ENCODE data around the gene SEMA3B. TPM values are rescaled to one million over a fixed set of nuclear protein-coding genes. Genes with fewer than 3 reads are reported as not detected.

Gene SEMA3B
- total RNA-seq, 1 experiment from 2014 or later, result 7.3 TPM

DNA sequence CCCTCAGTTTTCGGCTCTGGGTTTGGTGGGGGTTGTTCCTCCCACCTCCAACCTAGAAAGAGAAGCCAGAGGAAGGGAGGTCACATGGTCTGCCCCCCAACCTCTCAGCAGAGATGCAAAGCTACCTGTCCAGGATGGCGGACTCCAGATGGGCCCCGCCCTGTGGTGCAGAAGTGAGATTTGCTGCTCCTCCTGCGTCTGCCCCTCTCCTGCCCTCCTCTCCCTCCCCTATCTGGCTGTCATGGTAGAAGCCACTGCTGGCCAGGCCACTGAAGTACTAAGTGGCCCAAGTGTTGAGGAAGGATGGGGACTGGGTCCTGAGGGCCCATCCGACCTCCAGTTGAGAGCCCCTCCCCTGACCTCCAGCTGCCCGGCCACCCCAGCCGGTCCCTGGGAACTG is 2.1 kb upstream of the SEMA3B start:
- no peak for ATAC-seq
- H3K27me3 Mint-ChIP-seq (ENCODE audit: low read depth), result no peaks in the 10 kb centered on the region; the same call in none of the 2 replicates
- no peak overlapping the region for H3K27ac Mint-ChIP-seq

GRCh38 chr3:50267280-50267913 is 1.6 kb upstream of the SEMA3B start:
- ChIA-PET POLR2A (interaction anchor here (0.5 to 1.8 kb wide), 4 partner anchors 21 to 54 kb away, joined by 4 to 6 read pairs (median 5); no protein-coding TSS in a partner anchor), CTCF (interaction anchor here (0.6 to 12.5 kb wide), 14 partner anchors 8 to 102 kb away, joined by 3 to 145 read pairs (median 4); partner anchors contain the start of genes GNAT1 and HYAL2)
- ATAC-seq, result no peak
- no peaks in the 10 kb centered on the region for H3K9me3 Mint-ChIP-seq
- H3K27me3 Mint-ChIP-seq (ENCODE audit: low read depth), result no peaks in the 10 kb centered on the region; the same call in none of the 2 replicates
- peaks cover 51% of the 10 kb centered on the region for H3K4me1 Mint-ChIP-seq
- no peak for TF ChIP-seq ATF1 (CRISPR knock-in tag; IDR thresholded peaks at IDR 0.05)
- TF ChIP-seq NR2C2 (CRISPR knock-in tag; IDR thresholded peaks at IDR 0.05), result no peak
- no peak for TF ChIP-seq GTF2I (CRISPR knock-in tag; conservative IDR thresholded peaks at IDR 0.05)
- no peak for TF ChIP-seq JUN (CRISPR knock-in tag; IDR thresholded peaks at IDR 0.05)
- no peak for TF ChIP-seq ZNF121 (CRISPR knock-in tag; IDR thresholded peaks at IDR 0.05)
- no peak for TF ChIP-seq SP1 (CRISPR knock-in tag; conservative IDR thresholded peaks at IDR 0.05)
- TF ChIP-seq E2F5 (CRISPR knock-in tag; IDR thresholded peaks at IDR 0.05), result no peak
- no peak for TF ChIP-seq ZNF138 (CRISPR knock-in tag; conservative IDR thresholded peaks at IDR 0.05)
- TF ChIP-seq NR1H2 (CRISPR knock-in tag; IDR thresholded peaks at IDR 0.05), result no peak
- TF ChIP-seq SMAD4 (CRISPR knock-in tag; IDR thresholded peaks at IDR 0.05), result no peak
- TF ChIP-seq PRRX2 (CRISPR knock-in tag; IDR thresholded peaks at IDR 0.05), result no peak
- no peak for TF ChIP-seq MLX (CRISPR knock-in tag; IDR thresholded peaks at IDR 0.05)
- no peak for TF ChIP-seq EMX1 (CRISPR knock-in tag; IDR thresholded peaks at IDR 0.05)
- peak; percentile 52 for DNase-seq (ENCODE audit: low spot score)
- no peak overlapping the region for H3K27ac Mint-ChIP-seq
- no peaks in the 10 kb centered on the region for H3K36me3 Mint-ChIP-seq
- peak overlapping the region; percentile 24; the same call in 1 of the 2 replicates for H3K4me3 Mint-ChIP-seq

More for the DNA sequence above, 2.1 kb upstream of the SEMA3B start:
- no peak for DNase-seq (ENCODE audit: low spot score)
- peaks cover 51% of the 10 kb centered on the region for H3K4me1 Mint-ChIP-seq
- CTCF ChIA-PET, result interaction anchor here (0.6 to 12.5 kb wide), 12 partner anchors 7 to 101 kb away, joined by 3 to 145 read pairs (median 4); partner anchors contain the start of genes GNAT1 and HYAL2
- no peaks in the 10 kb centered on the region for H3K9me3 Mint-ChIP-seq
- H3K36me3 Mint-ChIP-seq, result no peaks in the 10 kb centered on the region
- POLR2A ChIA-PET, result interaction anchor here (1.5 to 1.8 kb wide), 2 partner anchors 25 to 55 kb away, joined by 5 to 6 read pairs; no protein-coding TSS in a partner anchor
- H3K4me3 Mint-ChIP-seq, result no peak overlapping the region
- no peak for TF ChIP-seq ETV6 (CRISPR knock-in tag; IDR thresholded peaks at IDR 0.05)
- peak; percentile 32; the same call in 1 of the 2 replicates for TF ChIP-seq USF2 (CRISPR knock-in tag; IDR thresholded peaks at IDR 0.05)
- no peak for TF ChIP-seq NR2C2 (CRISPR knock-in tag; IDR thresholded peaks at IDR 0.05)
- 0 out of 2 replicates have a peak, but pooled peaks have one; percentile 26 for TF ChIP-seq TP53 (CRISPR knock-in tag; IDR thresholded peaks at IDR 0.05)
- no peak for TF ChIP-seq ZNF671 (CRISPR knock-in tag; IDR thresholded peaks at IDR 0.05)
- TF ChIP-seq, protein P1, sequence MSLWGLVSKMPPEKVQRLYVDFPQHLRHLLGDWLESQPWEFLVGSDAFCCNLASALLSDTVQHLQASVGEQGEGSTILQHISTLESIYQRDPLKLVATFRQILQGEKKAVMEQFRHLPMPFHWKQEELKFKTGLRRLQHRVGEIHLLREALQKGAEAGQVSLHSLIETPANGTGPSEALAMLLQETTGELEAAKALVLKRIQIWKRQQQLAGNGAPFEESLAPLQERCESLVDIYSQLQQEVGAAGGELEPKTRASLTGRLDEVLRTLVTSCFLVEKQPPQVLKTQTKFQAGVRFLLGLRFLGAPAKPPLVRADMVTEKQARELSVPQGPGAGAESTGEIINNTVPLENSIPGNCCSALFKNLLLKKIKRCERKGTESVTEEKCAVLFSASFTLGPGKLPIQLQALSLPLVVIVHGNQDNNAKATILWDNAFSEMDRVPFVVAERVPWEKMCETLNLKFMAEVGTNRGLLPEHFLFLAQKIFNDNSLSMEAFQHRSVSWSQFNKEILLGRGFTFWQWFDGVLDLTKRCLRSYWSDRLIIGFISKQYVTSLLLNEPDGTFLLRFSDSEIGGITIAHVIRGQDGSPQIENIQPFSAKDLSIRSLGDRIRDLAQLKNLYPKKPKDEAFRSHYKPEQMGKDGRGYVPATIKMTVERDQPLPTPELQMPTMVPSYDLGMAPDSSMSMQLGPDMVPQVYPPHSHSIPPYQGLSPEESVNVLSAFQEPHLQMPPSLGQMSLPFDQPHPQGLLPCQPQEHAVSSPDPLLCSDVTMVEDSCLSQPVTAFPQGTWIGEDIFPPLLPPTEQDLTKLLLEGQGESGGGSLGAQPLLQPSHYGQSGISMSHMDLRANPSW (CRISPR knock-in tag; conservative IDR thresholded peaks at IDR 0.05; ENCODE audit: low read depth), result no peak
- no peak for TF ChIP-seq ATF3 (CRISPR knock-in tag; conservative IDR thresholded peaks at IDR 0.05)
